ENCODE data around the gene PHF20. TPM values are rescaled to one million over a fixed set of nuclear protein-coding genes. Genes with fewer than 3 reads are reported as not detected.
A peak's percentile ranks its signal among the peaks of the same experiment; 100 is the strongest.

PHF20 gene
- total RNA-seq, 1 donor from 2014 or later = 53.0 TPM

DNA sequence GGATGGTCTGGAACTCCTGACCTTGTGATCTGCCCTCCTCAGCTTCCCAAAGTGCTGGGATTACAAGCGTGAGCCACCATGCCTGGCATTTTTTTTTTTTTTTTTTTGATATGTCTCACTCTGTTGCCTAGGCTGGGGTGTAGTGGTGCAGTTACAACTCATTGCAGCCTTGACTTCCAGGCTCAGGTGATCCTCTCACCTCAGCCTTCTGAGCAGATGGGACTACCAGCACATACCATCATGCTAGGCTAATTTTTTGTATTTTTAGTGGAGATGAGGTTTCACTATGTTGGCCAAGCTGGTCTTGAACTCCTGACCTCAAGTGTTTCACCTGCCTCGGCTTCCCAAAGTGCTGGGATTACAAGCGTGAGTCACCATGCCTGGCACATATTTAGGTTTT, 34.3 kb downstream of the PHF20 start:
- peaks cover 5% of the 10 kb centered on the region for H3K4me1 Mint-ChIP-seq
- H3K27ac Mint-ChIP-seq (ENCODE audit: unreplicated experiment) = no peak overlapping the region
- no peak for DNase-seq (ENCODE audit: low read depth, low spot score)
- no peak overlapping the region for H3K4me3 Mint-ChIP-seq
- no peaks in the 10 kb centered on the region for H3K9me3 Mint-ChIP-seq
- peaks cover 12% of the 10 kb centered on the region for H3K36me3 Mint-ChIP-seq (ENCODE audit: low read depth)
- no peaks in the 10 kb centered on the region for H3K27me3 Mint-ChIP-seq (ENCODE audit: low read depth)
- TF ChIP-seq, protein P1, sequence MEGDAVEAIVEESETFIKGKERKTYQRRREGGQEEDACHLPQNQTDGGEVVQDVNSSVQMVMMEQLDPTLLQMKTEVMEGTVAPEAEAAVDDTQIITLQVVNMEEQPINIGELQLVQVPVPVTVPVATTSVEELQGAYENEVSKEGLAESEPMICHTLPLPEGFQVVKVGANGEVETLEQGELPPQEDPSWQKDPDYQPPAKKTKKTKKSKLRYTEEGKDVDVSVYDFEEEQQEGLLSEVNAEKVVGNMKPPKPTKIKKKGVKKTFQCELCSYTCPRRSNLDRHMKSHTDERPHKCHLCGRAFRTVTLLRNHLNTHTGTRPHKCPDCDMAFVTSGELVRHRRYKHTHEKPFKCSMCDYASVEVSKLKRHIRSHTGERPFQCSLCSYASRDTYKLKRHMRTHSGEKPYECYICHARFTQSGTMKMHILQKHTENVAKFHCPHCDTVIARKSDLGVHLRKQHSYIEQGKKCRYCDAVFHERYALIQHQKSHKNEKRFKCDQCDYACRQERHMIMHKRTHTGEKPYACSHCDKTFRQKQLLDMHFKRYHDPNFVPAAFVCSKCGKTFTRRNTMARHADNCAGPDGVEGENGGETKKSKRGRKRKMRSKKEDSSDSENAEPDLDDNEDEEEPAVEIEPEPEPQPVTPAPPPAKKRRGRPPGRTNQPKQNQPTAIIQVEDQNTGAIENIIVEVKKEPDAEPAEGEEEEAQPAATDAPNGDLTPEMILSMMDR (conservative IDR thresholded peaks at IDR 0.05) = no peak

DNA sequence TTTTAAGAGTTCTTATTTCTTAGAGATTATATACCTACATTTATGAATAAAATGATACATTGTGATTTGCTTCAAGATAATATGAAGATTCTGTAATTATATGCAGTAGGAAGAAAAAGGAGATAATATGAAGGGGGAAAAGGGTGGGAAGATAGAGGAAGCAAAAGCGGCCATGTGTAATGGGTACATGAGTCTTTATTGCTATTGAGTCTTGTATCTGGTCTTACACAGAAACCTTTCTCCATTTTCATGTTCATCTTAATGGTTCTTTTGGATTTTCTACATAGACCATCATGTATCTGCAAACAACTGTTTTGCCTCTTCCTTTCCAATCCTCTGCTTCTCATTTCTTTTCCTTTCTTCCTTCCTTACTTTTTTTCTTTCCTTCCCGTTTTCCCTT, 36.1 kb downstream of the PHF20 start:
- no peak for DNase-seq (ENCODE audit: low read depth, low spot score)
- no peaks in the 10 kb centered on the region for H3K9me3 Mint-ChIP-seq
- H3K4me1 Mint-ChIP-seq = peaks cover 5% of the 10 kb centered on the region
- H3K27me3 Mint-ChIP-seq (ENCODE audit: low read depth) = no peaks in the 10 kb centered on the region
- no peak overlapping the region for H3K4me3 Mint-ChIP-seq
- H3K36me3 Mint-ChIP-seq (ENCODE audit: low read depth) = peaks cover 12% of the 10 kb centered on the region
- no peak overlapping the region for H3K27ac Mint-ChIP-seq (ENCODE audit: unreplicated experiment)
- TF ChIP-seq, protein P1 (conservative IDR thresholded peaks at IDR 0.05) = no peak

DNA sequence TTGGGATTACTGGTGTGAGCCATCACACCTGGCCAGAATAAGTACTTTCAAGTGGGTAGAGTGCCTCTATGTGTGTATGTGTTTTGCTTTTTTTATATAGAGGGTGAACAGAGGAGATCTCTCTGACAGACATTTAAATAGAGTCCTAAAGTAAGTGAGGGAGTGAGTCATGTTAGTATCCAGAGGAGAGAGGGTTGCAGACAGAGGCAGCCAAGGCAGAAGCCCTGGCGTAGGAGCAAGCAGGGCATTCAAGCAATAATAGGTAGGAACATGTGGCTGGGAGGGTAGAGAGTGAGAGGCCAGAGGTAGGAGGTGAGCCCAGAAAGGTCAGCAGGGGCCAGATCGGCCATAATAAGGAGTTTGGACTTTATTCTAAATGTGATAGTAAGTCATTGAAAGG, 48.9 kb downstream of the PHF20 start:
- TF ChIP-seq, protein P1 (conservative IDR thresholded peaks at IDR 0.05) = no peak
- no peak overlapping the region for H3K27ac Mint-ChIP-seq (ENCODE audit: unreplicated experiment)
- peaks cover 13% of the 10 kb centered on the region for H3K36me3 Mint-ChIP-seq (ENCODE audit: low read depth)
- peaks cover 10% of the 10 kb centered on the region for H3K4me1 Mint-ChIP-seq
- no peak overlapping the region for H3K4me3 Mint-ChIP-seq
- H3K27me3 Mint-ChIP-seq (ENCODE audit: low read depth) = no peaks in the 10 kb centered on the region
- no peaks in the 10 kb centered on the region for H3K9me3 Mint-ChIP-seq
- DNase-seq (ENCODE audit: low read depth, low spot score) = no peak

DNA sequence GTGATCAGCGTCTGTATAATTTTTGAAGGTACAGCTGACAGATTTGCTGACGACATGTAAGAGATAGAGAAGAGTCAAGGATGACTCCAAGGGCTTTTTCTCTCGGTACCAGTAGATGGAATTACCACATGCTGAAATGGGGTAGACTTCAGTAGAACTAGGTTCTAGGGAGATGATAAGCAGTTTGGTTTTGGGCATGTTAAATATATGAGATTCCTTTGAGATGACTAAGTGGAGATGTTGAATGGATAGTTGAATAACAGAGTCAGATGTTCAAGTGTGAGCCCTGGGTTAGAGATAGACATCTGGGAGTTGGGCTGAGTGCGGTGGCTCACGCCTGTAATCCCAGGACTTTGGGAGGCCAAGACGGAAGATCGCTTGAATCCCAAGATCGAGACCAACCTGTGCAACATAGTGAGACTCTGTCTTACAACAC, 50.0 kb downstream of the PHF20 start:
- Mint-ChIP-seq H3K27me3 (ENCODE audit: low read depth) (no peaks in the 10 kb centered on the region), H3K27ac (ENCODE audit: unreplicated experiment) (peak overlapping the region; percentile 12), H3K36me3 (ENCODE audit: low read depth) (peaks cover 13% of the 10 kb centered on the region), H3K4me1 (peaks cover 10% of the 10 kb centered on the region), H3K4me3 (no peak overlapping the region), H3K9me3 (no peaks in the 10 kb centered on the region)
- TF ChIP-seq, protein P1 (conservative IDR thresholded peaks at IDR 0.05) = no peak
- DNase-seq (ENCODE audit: low read depth, low spot score) = no peak

DNA sequence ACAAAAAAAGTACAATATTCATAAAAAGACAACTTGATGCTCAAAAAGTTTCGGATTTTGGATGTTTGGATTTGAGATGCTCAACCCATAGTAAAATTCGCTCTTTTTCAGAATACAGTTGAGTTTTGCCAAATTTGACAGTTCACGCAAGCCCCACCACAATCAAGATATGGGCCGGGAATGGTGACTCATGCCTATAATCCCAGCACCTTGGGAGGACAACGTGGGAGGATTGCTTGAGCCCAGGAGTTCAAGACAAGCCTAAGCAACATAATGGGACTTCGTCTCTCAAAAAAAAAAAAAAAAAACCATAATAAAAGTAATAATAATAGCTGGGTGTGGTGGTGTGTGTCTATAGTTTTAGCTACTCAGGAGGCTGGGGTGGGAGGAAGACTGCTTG, 51.3 kb downstream of the PHF20 start:
- no peak overlapping the region for H3K27ac Mint-ChIP-seq (ENCODE audit: unreplicated experiment)
- H3K4me3 Mint-ChIP-seq = no peak overlapping the region
- peaks cover 13% of the 10 kb centered on the region for H3K36me3 Mint-ChIP-seq (ENCODE audit: low read depth)
- TF ChIP-seq, protein P1 (conservative IDR thresholded peaks at IDR 0.05) = no peak
- H3K4me1 Mint-ChIP-seq = peaks cover 10% of the 10 kb centered on the region
- H3K27me3 Mint-ChIP-seq (ENCODE audit: low read depth) = no peaks in the 10 kb centered on the region
- H3K9me3 Mint-ChIP-seq = no peaks in the 10 kb centered on the region
- no peak for DNase-seq (ENCODE audit: low read depth, low spot score)

DNA sequence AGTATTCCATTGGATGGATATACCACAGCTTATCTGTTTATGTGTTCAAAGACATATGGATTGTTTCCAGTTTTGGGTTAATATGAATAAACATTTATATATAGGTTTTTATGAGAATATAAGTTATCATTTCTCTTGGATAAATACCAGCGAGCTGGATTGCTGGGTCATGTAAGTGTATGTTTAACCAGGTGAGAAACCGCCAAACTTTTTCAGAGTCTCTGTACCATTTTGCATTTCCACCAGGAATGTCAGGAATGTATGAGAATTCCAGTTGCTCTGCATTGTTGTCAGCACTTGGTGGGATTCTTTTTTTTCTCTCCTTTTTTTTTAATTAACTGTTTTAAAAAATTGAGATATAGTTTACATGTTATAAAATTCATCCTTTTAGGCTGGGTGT, 52.1 kb downstream of the PHF20 start:
- TF ChIP-seq, protein P1 (conservative IDR thresholded peaks at IDR 0.05) = no peak
- Mint-ChIP-seq H3K4me1 (peaks cover 10% of the 10 kb centered on the region), H3K36me3 (ENCODE audit: low read depth) (peaks cover 13% of the 10 kb centered on the region), H3K27me3 (ENCODE audit: low read depth) (no peaks in the 10 kb centered on the region), H3K4me3 (no peak overlapping the region), H3K9me3 (no peaks in the 10 kb centered on the region), H3K27ac (ENCODE audit: unreplicated experiment) (no peak overlapping the region)
- DNase-seq (ENCODE audit: low read depth, low spot score) = no peak
